GM10266 (cell line): Measurements from ENCODE around the gene PDE7B.

ENCODE experiments used
- DNase-seq: peaks from one replicate; pipeline ENCODE4 v3.0.0; 2012; ENCODE audit errors: extremely low spot score
- TF ChIP-seq, protein P1 (sequence below): IDR thresholded peaks from 2 replicates; pipeline ENCODE4 v1.5.1; 2012; ENCODE audit warnings: mild to moderate bottlenecking, low read depth; ENCODE audit not compliant: control insufficient read depth, insufficient read depth; ENCODE audit errors: missing control alignments

Gene PDE7B

DNA sequence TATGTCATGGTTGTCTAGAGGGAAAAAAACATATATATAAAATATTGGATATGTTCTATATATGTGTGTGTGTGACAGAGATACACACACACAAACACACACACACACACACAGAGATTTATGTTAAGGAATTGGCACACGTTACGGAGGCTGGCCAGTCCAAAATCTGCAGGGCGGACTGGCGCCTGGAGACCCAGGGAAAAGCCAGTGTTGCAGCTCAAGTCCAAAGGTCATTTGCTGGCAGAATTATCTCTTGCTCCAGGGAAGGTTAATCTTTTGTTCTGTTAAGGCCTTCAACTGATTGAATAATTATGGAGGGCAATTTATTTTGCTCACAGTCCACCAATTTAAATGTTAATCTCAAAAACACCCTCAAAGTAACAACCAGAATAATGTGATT is 37.5 kb upstream of the PDE7B start:
- DNase-seq: no peak
- TF ChIP-seq, protein P1, sequence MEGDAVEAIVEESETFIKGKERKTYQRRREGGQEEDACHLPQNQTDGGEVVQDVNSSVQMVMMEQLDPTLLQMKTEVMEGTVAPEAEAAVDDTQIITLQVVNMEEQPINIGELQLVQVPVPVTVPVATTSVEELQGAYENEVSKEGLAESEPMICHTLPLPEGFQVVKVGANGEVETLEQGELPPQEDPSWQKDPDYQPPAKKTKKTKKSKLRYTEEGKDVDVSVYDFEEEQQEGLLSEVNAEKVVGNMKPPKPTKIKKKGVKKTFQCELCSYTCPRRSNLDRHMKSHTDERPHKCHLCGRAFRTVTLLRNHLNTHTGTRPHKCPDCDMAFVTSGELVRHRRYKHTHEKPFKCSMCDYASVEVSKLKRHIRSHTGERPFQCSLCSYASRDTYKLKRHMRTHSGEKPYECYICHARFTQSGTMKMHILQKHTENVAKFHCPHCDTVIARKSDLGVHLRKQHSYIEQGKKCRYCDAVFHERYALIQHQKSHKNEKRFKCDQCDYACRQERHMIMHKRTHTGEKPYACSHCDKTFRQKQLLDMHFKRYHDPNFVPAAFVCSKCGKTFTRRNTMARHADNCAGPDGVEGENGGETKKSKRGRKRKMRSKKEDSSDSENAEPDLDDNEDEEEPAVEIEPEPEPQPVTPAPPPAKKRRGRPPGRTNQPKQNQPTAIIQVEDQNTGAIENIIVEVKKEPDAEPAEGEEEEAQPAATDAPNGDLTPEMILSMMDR: no peak

DNA sequence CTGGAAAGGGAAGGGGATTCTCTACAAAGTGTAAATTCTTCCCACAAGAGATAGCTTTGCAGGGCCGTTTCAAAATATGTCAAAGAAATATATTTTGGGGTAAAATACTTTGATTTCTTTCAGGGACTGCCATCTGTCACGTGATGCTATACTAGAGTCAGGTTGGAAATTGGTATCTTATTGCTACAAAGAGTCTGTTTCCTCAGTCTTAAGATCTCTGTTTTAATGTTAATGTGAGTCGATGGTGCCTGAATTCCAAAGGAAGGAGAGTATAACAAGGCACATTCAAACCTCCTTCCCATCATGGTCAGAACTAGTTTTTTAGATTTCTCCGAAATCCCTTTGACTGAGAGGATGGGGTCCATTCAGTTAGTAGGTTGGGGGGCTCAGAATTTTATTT is 36.3 kb upstream of the PDE7B start:
- DNase-seq: no peak
- TF ChIP-seq, protein P1: no peak

DNA sequence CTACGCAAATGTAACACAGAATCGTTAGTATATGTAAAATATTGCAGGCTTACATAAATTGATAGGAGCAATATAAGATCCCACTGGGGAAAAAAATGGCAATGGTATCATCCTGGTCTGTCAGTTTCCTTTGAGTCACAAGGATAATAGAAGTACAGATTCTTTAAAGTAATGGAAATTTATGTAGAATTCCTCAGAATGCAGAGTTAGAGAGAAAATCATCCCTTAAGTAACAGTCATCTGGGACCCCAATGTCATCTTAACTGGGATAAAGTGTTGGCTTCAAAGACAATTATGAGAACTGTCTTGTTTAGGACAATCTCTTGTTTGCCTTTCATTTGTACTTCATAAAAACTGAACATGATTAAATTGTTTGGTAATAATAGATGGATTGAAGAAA is 34.5 kb upstream of the PDE7B start:
- TF ChIP-seq, protein P1: no peak
- DNase-seq: no peak

DNA sequence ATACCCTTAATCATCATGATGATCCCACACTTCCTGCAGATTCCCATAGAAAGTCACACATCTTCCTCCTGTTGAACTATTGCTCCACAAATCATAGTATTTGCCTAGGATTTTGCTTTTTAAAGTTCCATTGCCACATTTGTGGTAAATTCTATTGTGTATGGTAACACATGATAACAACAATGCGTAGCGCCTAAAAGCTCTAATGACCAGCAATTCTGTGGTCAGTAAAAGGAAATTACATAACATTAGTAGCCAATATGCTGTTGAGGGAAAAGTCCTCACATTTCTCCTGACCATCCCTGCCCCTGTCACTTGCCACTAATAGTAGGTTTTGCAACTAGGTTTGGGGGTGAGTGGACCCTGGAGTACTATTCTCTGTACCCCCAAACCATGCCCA is 31.8 kb upstream of the PDE7B start:
- DNase-seq: no peak
- TF ChIP-seq, protein P1: no peak

DNA sequence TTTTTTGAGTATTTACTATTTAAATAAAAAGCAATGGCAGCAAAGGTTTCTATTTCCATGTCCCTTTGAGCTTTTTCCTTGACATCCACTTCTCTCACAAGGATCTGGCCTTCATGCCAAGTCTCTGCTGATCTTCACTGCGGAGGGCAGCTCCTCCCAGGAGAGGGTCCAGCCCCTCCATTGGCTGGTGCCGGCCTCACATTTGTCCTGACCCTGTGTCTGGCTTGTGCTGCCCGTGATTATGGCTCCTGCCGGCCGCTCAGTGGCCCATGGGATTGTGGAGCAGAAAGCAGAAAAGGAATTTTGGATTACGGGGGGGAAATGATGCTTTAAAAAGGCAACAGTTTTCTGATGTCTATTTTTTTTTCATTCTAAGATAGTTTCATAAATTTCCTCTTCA is 31.2 kb upstream of the PDE7B start:
- TF ChIP-seq, protein P1: no peak
- DNase-seq: no peak

DNA sequence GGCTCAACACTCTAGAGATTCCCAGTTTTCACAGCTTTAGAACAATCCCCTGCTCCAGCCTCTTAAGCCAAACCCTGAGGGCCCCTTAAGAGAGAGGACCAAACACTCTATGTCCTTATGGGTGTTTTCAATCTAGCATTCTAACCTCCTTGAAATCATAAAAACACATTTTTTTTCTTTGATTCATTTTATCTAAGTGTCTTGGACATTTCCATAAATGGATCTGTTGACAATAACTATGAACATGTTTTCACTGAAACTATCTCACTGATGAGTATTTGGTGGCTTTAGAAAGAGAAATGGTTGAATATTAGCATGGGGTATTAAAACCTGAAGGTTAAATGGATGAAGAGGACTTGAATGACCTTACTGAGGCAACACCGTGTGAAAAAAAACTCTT is 27.6 kb upstream of the PDE7B start:
- TF ChIP-seq, protein P1: no peak
- DNase-seq: no peak

DNA sequence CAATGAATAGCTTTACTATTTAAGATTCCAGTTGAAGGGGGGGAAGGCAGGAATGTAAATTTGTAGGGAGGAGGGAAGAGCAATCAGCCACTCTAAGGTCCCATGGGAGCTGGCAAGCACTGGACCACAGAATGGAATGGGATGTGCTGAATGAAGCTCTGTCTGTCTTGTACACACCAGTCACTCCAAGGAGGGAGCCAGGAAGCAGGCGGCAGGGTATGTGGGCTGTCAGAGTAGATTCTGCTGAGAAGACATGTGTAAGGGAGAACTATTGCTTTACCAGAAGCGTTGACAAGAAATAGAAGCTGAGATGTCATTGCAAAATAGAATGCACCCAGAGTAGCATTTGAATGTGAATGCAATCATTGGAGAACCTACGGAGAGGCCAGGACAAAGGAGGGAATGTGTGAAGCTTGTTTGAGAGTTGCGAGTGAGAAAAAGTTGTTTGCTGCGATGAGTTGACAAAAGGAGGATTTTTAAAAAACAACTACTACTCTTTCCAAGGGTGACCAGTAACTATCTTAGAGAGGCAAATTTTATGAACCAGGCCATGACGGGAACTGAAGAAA is 25.2 kb upstream of the PDE7B start:
- TF ChIP-seq, protein P1: no peak
- DNase-seq: no peak

DNA sequence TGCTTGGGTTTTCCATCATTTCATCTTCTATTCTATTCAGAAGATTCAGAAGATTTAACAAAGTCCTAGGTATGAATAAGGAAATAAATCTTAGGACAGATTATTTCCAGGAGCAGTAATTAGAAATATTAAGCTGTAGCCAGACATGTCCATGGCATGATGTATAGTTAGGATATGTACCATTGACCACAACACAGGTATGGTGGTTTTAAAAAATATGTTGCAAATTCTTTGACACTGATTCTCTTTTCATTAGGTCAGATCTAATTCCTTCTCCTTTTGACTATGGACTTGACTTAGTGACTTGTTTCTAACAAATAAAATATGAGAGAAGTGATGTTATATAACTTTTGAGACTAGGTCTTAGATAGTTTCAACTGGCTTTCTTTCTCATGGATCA is 23.5 kb upstream of the PDE7B start:
- DNase-seq: no peak
- TF ChIP-seq, protein P1: no peak
